ENCODE data around the gene TMEM61.
"Not testable (repeated sequence)": the region's sequence is repeated elsewhere in the genome, so short reads cannot be mapped to it uniquely, and the experiment has no call there.

Gene TMEM61

DNA sequence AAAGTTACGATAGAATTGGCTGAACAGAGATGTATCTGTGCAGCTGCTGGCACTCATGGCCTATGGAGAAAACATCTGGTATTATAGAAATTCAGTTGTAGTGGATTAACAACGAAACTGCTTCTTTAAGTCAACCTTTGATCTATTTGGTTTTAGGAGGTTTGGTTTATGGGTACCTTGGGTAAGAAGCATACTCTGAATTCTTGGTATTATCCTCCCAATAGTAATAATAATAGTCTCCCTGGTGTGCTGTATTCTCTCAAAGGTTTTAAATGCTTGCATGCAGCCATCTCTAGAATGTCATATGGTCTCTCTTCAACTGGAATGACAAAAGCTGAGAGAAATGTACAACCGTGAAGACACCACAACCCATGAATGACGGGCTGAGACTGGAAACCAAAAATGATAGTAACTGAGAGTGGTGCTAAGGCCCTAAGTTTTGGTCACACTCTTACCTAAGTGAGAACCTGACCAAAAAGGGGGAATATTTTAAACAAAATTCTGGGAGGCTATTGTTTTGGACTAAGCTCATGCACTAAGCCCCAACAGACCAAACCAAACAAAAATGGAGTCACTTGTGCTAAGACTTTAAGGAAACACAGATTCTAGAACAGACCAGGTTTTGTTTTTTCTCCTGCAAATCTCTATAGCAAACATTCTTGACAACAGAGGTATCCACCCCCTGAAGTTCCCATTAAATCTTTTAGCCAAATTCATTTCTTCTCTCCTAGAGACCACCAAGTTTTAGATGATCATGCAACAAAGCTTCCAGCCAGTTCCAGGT lies 17.6 kb upstream of the TMEM61 start:
- DNase-seq = no peak

DNA sequence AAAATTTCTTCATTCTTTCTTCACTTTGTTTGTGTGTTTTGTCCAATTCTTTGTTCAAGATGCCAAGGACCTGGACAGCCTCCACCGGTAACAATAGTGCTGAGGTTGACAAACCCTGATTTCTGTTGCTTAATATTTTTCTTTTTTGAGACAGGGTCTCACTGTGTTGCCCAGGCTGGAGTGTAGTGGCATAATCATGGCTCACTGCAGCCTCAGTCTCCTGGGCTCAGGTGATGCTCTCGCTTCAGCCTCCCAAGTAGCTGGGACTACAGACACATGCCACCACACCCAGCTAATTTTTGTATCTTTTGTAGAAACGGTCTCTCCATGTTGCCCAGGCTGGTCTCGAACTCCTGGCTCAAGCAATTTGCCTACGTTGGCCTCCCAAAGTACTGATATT lies 16.6 kb upstream of the TMEM61 start:
- not testable (repeated sequence) for DNase-seq

DNA sequence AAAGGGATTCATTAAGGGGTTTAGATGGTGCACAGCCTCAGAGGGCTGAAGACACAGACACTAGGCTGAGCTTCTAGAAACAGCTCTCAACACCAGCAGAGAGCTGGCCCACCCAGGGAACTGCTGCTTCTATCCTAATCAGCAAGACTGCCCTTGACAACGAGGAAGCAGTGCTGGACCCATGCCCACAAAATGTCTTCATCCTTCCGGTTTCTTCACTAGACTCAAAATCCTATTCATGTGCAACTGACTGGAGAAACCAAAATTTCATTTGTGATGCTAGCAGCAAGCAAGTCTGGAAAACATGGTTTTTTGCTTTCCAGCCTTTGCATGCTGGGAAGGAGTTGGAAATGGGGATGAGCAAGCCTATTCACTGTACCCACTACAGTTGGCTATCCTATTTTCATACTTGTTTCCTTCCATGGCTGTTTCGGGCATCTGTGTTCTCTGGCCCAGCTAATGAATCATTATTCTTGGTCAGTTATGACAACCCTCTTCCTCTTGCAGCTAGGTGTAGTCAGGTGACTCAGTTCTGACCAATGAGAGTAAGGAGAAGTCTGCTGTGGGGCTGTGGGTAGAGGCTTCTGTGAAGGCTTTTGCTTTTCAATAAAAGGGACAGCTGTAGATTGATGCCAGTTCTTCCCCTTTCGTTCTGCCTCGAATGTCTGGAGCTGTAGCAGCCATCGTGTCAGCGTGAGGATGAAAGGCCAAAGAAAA lies 14.6 kb upstream of the TMEM61 start:
- DNase-seq = no peak

DNA sequence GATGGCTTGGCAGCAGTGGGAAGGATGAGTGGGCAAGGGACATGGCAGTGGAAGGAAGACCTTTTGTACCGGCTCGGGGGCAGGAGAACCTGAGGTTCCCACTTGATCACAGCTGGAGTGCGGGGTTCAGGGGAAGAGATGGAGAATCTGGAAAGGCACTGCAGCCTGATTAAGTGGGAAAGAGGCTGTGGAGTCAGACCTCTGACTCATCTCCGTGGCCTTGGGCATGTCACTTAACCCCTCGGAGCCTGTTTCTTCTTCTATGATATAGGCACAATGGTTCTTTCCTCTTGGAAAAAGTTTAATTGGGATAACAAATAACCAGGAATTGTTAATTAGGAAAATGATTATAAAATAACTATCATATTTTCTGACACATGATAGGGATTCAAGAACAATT lies 13.1 kb upstream of the TMEM61 start:
- DNase-seq = no peak

DNA sequence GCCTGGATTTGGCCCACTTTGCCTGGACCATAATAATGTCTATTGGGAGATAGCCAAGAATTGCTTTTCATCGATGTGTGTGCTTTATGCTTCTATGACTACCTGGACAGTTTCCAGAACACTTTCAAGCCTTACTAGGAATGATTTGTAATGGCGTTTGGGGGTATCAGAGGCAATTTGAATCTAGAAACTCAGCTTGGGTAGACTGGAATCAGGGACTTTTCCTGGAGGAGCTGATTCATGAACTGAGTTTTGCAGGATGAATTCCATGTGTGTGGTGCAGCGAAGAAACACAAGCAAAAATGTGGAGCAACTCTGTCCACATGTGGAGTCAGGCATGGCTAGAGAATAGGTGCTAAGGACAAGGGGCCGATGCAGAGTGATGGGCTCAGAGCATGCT lies 11.9 kb upstream of the TMEM61 start:
- DNase-seq = no peak

DNA sequence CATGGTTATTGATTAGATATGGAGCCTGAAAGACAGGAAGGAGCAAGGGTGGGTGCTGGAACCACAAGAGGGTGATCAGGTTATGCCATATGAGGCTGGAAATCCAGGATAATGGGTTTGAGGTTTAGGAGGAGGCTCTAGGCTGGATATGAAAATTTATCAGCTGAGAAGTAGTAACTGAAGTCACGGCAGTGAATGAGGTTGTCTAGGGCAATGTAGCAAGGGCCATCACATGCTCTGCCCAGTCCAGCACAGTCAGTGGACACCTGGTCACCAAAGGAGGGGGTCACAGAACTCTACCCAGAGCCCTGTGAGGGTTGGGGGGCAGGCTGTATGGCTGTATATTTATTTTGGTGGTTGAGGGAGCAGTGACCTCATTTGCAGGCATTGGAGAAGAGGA lies 10.5 kb upstream of the TMEM61 start:
- no peak for DNase-seq

DNA sequence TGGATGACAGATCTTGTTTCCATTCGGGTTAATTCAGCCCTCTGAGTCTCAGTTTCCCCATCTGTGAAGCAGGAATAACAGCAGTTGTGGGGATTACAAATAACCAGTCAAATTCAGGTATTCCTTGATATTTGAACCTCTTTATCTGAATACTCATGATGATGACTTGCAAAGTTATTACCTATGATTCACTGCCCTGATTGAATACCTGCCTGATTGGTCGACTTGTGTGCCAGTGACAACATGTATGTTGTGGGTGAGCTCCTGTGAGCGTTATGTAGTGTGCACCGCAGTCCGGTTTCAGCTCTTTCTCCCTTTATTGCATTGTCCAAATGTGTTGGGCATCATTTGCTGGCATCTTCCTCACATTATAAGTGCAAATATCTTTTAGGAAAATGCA lies 9.5 kb upstream of the TMEM61 start:
- DNase-seq = no peak

DNA sequence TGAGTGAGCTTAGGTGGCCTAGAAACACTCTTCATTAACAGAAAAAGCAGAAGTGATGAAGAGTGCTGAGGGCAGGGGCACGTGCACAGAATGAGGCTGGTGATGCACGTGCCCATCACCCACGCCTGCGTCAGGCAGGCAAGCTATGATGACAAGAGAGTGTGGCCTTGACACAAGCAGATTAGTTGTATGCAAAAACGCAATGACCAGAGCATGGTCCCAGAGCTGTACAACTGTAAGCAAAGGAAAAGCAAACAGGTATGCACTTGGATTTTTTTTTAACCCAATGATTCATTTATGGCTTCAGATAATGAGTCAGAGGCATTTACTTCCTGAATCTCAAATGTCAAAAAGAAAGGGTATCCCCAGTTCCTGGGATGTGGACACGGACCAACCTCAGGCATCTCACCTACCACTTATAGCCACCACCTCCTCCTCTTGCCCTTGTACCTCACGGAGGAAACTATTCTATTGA lies 9.1 kb upstream of the TMEM61 start:
- DNase-seq = no peak

DNA sequence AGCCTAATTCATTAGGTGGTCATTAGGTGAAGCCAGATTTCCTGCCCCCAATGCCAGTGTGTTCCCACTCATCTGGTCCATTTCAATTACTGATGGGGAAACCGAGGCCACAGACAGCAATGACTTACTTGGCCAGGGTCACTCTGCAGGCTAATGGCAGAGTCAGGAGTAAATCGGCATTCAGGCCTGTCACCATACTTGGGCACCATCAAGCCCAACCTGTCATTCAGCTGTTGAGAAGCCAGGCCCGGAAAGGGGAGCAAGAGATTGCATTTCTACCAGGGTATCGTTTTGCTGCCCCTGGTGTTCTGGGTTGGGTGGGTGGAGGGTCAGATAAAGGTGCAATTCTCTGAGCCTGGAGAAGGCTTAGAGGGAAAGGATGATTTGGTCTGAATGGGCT lies 8.0 kb upstream of the TMEM61 start:
- DNase-seq = no peak

DNA sequence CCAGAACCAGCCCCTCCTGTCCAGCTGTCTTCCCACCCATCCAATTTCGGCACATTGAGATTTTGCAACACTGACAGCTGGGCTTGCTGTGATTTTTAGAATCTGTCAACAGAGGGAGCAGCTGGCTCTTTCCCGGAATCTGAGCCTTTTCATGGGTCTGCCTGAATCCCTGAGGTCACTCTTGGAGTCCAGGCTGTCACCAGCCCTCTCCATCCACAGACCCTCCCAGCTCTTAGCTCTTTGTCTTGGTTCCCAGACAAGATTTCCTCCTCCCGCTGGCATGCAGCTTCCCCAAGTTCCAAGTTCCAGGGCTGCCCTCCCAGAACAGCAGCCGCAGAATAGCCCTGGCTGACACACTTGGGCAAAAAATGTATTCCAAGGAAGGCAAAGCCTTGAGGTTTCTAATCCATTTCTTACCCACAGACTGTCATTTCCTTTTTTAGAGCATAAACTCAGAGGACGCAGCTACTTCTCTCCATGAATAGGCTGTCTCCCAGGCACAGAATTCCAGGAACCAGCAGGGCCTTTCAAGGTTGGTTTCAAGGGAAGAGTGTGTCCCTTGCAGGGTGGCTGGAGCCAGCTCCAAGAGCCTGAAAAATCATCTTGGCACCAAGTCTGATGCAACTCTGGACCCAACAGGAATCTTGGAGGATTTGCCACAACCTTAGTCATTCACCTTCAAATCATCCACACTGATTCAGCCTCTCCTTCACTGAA lies 7.1 kb upstream of the TMEM61 start:
- DNase-seq = no peak

DNA sequence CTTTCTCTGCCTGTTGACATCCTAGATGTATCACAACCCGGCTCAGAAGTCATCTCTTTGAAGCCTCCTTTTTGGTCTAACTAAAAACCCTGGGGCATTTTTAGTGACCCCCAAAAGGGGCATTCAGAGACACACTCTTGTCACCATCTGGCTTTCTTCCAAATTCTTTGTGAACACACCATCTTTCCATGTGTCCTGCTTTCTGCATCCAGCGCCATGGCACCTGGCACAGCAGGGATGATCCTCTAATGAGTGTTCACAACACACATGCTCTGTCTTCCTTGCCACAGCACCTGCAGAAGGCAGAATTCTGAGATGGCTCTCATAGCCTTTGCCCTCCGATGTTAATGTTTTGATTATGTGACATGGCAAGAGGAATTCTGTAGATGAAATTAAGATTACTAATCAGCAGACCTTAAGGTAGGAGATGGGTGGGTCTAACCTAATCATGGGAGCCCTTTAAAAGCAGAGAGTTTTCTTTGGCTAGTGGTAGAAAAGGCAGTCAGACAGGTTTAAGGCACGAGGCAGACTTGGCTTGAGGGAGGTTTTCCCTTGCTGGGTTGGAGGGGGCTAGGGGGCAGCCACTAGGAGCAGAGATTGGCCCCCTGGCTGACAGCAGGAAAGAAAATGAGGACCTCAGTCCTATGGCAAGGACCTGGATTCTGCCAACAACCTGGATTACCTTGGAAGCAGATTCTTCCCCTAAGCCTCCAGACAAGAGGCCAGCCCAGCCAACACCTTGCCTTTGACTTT lies 4.9 kb upstream of the TMEM61 start:
- no peak for DNase-seq

DNA sequence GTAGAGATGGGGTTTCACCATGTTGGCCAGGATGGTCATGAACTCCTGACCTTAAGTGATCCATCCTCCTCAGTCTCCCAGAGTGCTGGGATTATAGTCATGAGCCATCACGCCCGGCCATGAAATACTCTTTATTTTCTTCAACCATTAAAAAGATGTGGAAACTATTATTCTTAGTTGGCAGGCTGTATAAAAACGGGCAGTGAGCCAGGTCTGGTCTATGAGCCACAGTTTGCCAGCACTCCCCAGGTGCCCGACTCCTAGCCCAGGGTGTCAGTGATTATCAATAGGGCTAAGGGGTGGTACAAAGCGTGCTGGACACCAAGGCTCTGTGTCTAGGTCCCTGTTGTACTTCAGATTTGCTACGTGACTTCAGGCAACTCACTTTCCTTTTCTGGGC lies 3.7 kb upstream of the TMEM61 start:
- DNase-seq = no peak

DNA sequence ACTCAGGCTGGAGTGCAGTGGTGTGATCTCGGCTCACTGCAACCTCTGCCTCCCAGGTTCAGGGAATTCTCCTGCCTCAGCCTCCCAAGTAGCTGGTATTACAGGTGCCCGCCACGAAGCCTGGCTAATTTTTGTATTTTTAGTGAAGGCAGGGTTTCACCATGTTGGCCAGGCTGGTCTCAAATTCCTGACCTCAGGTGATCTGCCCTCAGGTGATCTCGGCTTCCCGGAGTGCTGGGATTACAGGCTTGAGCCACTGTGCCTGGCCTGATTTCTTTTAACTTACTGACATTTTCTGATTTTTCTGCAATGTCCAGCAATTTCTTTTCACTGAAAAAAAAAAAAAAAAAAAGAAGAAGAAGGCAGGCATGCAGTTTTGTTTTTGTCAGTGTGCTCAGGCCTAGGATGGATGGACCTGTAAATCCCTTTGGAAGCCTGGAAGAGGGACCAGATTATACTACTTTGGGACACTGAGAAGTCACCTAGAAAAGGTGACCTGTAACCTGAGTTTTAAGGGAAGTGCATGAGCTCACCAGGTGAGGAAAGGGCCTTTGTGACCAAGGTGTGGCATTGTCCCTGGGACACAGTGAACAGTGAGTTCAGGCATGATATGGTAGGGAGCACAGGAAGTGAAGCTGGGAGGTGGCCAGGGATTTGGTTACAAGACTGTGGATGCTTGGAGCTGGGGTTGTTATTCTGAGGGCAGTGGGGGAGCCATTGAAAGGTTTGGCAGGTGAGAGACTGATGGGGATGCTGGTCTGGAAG lies 2.7 kb upstream of the TMEM61 start:
- no peak for DNase-seq

DNA sequence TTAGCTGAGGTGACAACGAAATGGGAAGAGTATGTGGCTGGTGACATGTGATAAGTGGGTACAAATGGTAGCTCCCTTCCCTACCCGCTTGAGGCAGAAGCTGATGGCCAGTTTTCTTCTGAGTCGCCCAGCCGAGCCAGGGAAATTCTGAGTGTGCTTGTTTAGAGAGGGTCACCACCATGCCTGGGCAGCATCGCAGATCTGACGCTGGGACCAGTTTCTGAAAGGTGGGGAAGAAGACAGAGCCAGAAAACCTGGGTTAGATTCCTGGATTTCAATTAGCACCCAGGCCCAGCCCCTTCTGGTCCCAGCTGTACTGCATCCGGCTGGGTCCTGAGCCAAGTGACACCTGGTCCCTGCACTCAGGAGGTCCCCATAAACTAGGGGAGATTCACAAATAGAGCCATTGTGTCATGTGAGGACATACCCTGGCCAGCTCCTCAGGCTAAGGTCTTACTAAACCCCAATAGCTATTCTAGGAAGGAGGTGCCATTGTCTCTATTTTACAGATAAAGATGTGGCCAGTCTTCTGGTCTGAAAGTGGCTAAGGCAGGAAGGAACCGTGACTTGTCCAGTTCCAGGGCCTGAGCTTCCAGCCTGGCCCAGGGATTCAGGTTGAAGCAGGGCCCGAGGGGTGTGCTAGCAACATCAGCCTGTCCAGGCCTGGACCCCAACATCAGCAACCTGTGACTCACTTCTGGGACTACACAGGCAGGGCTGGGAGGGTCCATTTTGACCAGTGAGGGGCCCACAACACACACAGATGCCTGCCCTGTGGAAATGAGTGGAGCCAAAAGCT lies 1.7 kb upstream of the TMEM61 start:
- no peak for DNase-seq

DNA sequence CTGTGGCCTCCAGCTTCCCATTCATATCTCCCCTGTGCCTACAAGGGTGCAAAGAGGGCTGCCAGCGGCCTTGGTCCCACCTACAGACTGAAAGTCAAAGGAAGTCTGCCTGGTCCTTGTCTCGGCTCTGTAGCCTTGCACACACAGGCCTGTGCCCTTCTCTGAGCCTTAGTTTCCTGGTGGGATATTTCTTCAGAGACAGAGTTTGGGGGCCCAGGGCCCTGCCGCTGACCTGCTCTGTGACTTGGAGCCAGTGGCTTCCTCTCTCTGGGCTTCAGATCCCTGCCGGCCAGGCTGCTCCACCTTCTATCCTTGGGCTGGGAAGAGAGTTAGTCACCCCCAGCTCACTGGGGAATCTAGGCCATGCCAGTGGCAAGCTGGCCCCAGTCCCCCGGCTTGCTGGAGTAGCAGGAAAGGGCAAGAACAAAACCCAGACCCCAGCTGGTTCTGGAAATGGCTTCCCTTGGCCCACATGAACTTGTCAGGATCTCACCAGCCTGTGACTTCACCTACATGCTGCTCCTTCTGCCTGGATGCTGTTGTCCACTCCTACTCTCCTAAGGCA lies 1.0 kb upstream of the TMEM61 start:
- no peak for DNase-seq

DNA sequence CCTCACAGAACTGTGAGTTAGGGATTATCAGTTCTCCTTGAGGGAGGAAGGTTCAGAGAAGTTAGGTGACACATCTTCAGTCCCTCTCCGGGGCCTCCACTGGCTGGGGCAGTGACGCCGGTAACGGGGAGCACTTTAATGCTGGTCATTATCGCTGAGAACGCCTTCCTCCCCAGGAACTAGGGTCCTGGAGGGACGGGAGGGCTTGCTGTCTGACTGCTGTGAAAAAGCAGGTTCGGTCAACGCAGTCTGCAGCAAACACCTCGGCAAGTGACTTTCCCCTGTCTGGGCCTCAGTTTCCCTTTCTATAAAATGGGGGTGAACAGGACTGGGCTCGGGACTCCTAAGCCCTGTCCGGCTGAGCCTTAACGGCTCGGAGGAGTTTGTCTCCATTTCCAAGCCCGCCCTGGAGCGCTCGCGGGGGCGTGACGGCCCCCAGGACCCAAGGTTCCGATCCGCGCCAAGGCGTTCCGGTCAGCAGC lies 341 bp upstream of the TMEM61 start:
- no peak for DNase-seq

DNA sequence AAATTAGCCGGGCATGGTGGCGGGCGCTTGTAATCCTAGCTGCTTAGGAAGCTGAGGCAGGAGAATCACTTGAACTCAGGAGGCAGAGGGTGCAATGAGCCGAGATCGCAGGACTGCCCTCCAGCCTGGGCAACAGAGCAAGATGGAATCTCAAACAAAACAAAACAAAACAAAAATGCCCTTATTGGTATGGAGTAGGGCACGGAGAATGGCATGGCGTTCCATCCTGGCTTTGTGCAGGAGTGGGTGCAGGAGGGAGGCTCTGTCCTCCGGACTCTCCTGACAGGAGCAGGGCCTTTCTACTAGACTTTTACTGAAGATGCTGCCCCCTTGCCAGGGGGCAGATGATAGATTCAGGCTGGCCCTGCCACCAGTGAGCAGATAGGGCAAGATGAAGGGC lies 1.0 kb downstream of the TMEM61 start:
- DNase-seq = no peak

DNA sequence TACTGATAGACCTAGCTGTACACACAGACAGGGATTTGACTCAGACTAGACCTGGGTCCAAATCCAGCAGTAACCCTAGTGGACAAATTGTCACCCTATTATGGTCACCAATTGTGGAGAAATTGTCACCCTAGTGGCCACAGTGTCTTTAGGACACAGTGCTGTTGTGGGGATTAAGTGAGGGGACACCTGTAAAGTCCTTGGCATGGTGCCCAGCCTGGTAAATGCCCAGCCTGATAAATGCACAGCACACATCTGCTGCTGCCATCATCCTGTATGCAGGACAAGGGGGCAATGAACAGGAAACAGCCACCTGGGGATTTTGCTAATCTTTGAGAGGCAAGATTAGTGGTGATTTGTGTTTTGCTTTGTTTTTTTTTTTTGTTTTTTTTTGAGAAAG lies 2.3 kb downstream of the TMEM61 start:
- no peak for DNase-seq

DNA sequence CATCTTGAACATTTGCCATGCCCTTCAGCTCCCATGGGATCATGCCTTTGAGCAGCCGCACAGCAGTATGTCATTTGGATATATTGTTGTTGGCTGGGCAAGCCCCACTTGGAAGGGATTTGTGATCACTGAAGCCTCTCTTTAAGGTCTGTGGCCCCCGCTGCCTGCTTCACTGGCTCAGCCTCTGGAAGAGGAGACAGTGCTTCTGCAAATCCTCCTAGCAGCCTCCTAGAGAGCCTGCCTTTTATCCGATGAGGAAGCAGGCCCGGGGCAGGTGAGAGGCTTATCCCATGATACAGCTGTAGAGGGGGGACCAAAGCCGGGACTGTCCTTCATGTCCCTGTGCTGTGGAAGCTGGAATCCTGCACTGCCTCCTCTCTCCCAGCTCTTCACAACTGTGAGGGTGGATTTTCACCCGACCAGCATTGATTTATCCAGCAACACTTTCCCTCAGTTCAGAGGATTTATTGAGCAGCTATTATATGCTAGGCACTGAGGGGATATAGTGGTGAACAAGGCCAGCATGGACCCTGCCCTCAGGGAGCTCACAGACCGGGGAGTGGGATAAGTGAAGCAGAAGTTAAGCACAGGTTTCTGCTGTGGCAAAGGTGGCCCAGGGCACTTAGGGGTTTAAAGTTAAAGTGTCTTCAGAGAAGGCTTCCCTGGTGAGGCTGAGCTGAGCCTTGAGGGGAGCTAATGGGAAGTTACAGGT lies 3.9 kb downstream of the TMEM61 start:
- no peak for DNase-seq

DNA sequence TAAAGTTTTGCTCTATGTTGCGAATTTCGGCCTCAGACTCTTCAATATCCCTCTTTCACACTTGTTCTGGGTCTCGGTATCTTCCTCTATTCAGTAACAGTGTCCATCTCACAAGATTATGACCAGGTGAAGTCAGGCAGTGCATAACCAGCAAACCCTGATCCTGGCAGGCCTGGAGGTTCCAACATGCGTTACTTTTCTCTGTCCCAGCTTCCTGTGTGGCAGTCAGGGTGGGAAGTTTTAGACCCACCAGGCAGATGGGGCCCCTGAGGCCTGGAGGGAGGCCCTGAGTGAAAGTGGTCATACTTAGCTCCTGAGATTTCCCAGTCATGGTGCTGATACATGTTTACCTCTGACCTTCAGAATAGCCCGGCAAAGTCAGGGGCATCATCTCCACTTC lies 5.1 kb downstream of the TMEM61 start:
- DNase-seq = no peak

Data from stimulated activated CD4-positive, alpha-beta T cell treated with anti-CD3 and anti-CD28 coated beads, Interleukin-4, amount 100 ng/mL, for 4 hours (primary cell).